HFF-Myc (cell line): ENCODE measurements around the gene RAD50.
"Not testable (repeated sequence)": the region's sequence is repeated elsewhere in the genome, so short reads cannot be mapped to it uniquely, and the experiment has no call there.

Experiments used
- DNase-seq: peaks from one replicate; pipeline ENCODE4 v3.0.0-alpha.2; 2011; ENCODE audit warnings: low read depth; ENCODE audit errors: extremely low read depth
- H3K4me3 ChIP-seq: replicated peaks from 2 replicates; pipeline ENCODE4 v1.5.1; 2011; ENCODE audit warnings: low read depth, mild to moderate bottlenecking, control low read depth, low read length
- TF ChIP-seq, protein P1 (sequence below): IDR thresholded peaks from 2 replicates; pipeline ENCODE4 v1.5.1; 2012; ENCODE audit warnings: mild to moderate bottlenecking, low read depth, low read length, control low read depth; ENCODE audit errors: missing control alignments

Gene RAD50

DNA sequence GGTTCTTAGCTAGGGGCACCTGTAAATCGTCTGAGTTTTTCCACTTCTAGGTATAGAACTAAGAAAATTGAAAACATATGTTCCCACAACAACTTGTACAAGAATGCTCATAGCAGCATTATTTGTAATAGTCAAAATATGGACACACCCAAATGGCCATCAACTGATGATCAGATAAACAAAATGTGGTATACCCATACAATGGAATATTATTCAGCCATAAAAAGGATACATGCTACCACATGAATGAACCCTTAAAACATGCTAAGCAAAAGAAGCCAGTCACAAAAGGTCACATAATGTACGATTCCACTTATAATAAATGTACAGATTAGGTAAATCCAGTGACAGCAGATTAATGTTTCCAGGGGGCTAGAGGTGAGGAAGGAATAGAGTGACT is 55.2 kb downstream of the RAD50 start:
- DNase-seq = no peak
- TF ChIP-seq, protein P1, sequence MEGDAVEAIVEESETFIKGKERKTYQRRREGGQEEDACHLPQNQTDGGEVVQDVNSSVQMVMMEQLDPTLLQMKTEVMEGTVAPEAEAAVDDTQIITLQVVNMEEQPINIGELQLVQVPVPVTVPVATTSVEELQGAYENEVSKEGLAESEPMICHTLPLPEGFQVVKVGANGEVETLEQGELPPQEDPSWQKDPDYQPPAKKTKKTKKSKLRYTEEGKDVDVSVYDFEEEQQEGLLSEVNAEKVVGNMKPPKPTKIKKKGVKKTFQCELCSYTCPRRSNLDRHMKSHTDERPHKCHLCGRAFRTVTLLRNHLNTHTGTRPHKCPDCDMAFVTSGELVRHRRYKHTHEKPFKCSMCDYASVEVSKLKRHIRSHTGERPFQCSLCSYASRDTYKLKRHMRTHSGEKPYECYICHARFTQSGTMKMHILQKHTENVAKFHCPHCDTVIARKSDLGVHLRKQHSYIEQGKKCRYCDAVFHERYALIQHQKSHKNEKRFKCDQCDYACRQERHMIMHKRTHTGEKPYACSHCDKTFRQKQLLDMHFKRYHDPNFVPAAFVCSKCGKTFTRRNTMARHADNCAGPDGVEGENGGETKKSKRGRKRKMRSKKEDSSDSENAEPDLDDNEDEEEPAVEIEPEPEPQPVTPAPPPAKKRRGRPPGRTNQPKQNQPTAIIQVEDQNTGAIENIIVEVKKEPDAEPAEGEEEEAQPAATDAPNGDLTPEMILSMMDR = no peak

DNA sequence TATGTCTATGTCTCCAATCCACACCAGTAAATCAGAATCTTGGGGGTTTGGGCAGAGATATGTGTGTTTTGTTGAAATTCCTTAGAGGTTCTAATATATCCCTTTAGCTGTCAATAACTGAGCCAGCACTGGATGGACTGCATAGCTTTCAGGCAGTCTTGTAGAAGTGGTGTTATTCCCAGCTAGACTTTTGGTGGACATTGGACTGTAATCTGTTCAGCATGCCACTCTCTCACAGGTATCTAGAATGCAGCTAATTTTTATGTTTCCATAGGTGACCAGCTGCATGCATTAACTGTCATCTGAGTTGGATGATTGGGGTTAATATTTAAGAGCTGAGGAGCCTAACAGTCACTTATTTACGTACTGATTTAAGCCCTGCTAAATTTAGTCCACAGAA is 56.1 kb downstream of the RAD50 start:
- TF ChIP-seq, protein P1 = no peak
- H3K4me3 ChIP-seq = no peak overlapping the region
- DNase-seq = no peak

More for the DNA sequence above, 55.2 kb downstream of the RAD50 start:
- no peak overlapping the region for H3K4me3 ChIP-seq

DNA sequence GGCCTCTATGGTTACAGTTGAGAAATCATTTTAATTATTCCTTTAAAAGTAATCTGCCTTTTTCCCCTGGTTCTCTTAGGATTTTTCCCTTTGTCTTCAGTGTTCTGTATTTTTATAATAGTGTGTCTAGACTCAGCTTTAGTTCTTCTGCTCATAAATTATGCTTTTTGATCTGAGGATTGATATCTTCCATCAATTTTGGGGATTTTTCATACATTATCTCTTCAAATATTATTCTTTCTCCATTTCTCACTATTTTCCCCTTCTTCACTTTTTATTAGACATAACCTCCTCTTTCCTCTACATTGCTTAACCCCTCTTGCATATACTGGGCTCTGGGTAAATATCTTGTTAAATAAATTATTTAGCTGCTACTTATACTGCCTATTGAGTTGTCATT is 64.9 kb downstream of the RAD50 start:
- no peak overlapping the region for H3K4me3 ChIP-seq
- TF ChIP-seq, protein P1 = no peak
- no peak for DNase-seq

DNA sequence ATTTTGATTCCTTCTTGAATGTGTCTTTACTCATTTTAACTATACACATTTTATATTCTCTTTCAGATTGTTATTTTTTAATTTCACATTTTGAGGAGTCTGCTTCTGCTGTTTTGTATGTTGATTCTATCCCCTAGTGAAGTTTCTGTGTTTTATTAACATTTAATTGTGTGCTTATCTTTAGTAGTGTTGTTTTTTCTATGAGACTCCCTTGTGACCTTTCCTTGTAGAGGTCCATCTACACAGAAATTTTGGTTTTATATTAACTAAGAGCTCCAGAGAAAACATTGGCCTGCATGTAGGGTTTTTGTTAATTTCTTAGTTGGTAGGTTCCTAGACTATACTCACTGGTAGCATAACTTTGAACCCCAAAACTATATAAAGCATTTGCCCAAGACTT is 65.8 kb downstream of the RAD50 start:
- no peak for DNase-seq
- TF ChIP-seq, protein P1 = no peak
- H3K4me3 ChIP-seq = no peak overlapping the region

DNA sequence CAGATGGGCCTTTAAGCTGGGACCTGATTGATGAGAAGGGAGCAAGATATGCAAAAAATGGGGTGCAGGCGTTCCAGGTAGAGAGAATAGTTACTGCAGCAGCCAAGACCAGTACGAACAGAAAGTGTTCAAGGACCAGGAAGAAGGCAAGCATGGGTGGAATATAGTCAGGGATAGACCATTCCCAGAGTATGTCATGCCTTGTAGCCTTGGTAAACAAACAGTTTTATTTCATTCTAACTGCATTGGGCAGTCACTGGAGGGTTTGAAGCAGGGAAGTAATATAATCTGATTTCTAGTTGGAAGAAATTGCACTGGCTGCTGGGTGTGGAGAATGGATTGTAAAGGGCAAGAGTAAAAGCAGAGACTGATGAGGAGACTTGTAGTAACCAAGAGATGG is 70.7 kb downstream of the RAD50 start:
- DNase-seq = no peak
- no peak overlapping the region for H3K4me3 ChIP-seq
- TF ChIP-seq, protein P1 = no peak

DNA sequence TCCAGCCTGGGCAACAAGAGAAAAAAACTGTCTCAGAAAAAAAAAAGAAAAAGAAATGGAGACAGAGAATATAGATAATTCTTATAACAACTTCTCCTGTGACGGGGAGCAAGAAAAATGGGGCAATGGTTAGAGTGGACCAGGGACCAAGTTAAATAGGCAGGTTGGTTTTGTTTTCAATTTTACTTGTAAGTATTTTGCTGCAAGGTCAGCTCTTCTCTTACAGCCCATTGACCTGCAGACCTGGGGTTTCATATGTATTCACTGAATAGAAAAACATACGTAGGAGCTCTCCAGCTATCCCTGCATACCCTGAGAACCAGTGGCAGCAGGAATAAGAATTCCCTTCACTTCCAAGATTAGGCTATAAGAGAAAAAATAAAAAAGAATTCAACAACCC is 72.0 kb downstream of the RAD50 start:
- TF ChIP-seq, protein P1 = no peak
- no peak for DNase-seq
- H3K4me3 ChIP-seq = no peak overlapping the region

DNA sequence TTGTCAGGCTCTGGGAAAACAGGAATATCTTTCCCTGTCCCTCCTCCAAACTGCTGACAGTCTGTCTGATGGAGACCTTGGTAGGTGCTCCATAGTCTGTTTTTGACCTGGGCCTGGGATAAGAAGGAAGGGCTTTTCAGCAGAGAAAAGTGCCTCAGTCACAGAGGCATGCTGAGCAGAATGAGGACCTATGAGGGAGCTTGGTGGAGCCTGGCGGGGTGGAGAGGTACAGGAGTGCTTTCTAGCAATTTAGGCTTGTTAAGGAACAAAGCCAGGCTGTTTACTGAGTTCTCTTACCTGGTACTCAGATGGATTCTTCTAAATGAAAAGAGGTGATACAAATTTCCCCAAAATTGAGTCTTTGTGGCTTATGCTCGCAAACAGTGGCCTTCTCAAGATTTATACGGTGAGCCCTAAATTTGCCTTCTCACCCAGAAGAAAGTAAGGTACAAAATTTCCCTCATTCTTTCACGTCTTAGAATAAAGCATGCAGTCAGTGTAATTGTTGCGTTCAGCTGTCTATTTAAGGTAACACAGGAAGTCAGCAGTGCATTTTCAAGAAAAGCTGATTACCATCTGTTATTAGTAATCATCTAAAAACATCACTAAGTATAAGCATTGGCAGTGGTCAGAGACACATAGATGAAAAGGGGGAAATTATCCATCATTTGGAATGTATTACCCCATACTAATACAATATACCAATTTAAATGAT is 72.6 kb downstream of the RAD50 start:
- TF ChIP-seq, protein P1 = no peak
- no peak overlapping the region for H3K4me3 ChIP-seq
- DNase-seq = no peak

DNA sequence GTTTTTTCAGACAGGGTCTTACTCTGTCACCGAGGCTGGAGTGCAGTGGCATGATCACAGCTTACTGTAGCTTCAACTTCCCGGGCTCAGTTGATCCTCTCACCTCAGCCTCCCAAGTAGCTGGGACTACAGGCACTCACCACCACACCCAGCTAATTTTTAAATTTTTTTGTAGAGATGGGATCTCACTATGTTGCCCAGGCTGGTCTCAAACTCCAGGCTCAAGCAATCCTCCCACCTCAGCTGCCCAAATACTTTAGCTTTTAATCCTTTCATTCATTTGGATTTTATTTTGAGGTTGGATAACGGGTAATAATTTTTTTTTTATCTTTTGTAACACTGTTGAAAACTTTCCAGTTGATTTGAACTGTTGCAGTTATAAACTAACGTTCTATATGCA is 76.8 kb downstream of the RAD50 start:
- H3K4me3 ChIP-seq, DNase-seq: not testable (repeated sequence)
